Frontal cortex (tissue), 4 donors: Measurements from ENCODE around the gene GMDS. TPM values are rescaled to one million over a fixed set of nuclear protein-coding genes. Genes with fewer than 3 reads are reported as not detected.

ENCODE experiments used
- DNase-seq, 2 donors: peaks; one replicate each; pipeline ENCODE4 v3.0.0; 2012; ENCODE audit warnings: low spot score in 2 of 2
- FAIRE-seq: peaks from 2 replicates; lab custom pipeline; 2012; peaks lifted over from hg19 to GRCh38; lab: Jason Lieb, UNC
- total RNA-seq: library from RNA; depleted of rRNA; stranded (reverse); fragments of >200 nt; gene quantifications from one replicate; pipeline ENCODE4 v1.2.3, GENCODE V29; 2014
- donor health status: control.
- donor health status: control.
- donor health status: control.

GMDS gene
- total RNA-seq, 1 donor from 2014 or later = 5.3 TPM

DNA sequence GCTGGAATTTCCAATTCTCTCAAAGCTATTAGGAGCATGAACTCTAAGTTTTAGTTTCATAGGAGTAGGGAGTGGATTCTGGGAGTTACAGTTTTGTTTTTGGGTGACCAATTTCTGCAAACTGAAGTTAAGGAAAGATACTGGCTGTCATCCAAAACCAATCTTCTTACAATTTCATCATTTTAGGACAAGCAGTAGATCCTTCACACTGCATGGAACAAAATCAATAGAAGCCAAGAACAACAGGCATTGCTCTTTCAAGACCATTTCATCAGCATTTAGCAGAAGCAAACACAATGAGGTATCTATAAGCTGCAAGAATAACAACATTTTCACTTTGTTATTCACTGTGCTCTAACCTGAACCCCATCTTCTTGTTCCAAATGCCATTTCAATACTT is 173.0 kb downstream of the GMDS start:
- no peak for DNase-seq
- no peak for FAIRE-seq

- DNase-seq (no peak), FAIRE-seq (no peak)
Measured at GRCh38 chr6:2063547-2063946, 181.9 kb downstream of the GMDS start.

GRCh38 chr6:2061880-2062279 is 183.5 kb downstream of the GMDS start:
- no peak for DNase-seq
- FAIRE-seq = no peak

DNA sequence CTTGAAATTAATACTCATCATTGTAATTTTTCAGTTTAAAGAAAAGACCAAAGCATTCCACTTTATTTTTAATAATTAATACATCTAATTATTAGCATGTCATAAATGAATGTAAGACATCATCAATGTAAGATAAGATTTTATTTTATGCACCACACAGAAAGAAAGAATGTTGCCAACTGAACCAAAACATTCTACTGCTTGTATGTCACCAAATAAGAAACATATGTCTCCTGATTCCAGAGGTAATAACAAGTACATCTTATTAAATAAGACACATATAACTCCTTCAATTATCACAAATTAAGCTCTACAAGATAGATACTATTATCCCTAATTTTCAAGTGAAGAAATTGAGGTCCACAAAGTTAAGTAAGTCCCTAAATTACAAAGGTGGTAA is 189.5 kb downstream of the GMDS start:
- no peak for DNase-seq
- no peak for FAIRE-seq

DNA sequence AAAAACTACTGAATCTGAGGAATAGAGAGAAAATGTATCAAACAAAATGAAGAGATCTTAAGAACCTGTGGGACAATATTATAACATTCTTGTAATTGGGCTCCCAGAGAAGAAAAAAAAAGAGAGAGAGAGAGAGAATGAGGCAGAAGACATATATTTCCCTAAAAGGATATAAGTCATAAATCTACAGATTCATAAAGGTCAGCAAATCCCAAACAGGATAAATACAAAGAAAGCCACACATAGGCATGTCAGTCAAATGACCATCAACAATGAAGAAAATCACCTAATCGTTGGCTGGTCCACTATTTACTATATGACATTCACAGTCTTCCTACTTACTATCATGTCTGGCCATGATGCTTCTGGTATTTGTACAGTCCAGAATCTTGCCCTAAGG is 190.3 kb downstream of the GMDS start:
- no peak for FAIRE-seq

DNA sequence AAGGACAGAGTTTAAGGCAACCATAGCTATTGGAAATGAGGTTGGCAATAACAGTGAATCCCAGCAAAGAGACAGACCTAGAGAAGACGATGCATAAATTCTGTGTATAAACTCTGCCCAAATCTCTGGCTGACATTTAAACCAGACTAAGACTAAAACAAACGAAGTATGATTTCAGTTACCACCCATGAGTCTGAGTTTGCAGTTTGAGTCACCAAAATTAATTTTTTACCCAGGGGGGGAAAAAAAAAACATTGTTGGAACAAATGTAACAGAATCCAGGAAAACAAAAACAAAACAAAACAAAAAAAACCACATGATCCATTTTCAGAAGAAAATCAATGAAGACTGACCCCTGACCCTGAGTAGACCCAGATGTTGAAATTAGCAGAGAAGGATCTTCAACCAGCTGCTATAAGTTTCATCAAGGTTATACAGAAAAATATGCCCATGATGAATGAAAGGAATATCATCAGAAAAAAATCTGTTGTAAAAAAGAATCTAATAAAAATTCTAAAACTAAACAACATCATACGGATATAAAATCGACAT is 190.8 kb downstream of the GMDS start:
- FAIRE-seq (no peak), DNase-seq (no peak)

More for the DNA sequence above, 190.3 kb downstream of the GMDS start:
- DNase-seq = no peak

DNA sequence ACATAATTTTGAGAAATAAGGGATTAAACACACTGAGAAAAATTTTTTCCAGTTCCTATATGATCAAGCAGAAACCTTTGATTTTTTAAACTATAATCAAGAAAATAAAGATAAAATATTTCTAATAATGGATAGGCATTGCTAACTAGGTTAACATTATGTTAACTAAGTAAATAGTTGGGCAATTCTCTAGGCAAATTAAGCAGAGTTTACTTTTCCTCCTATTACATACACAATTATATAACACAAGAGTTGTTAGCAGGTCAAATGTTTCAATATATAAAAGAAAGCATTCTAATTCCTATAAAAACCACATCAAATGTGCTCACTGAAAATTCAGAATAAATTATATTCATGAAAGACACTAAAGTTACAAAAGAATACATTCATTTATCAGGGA is 191.7 kb downstream of the GMDS start:
- FAIRE-seq (no peak), DNase-seq (no peak)

GRCh38 chr6:2047855-2048254 is 197.6 kb downstream of the GMDS start:
- DNase-seq = no peak
- no peak for FAIRE-seq

DNA sequence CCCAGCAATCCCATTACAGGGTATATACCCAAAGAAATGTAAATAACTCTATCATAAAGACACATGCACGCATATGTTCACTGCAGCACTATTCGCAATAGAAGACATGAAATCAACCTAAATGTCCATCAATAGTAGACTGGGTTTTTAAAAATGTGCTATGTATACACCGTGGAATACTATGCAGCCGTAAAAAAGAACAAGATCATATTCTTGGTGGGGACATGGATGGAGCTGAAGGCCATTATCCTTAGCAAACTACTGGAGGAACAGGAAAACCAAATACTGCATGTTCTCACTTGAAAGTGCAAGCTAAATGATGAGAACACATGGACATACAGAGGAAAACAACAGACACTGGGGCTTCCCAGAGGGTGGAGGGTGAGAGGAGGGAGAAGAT is 201.2 kb downstream of the GMDS start:
- DNase-seq (no peak), FAIRE-seq (no peak)

GRCh38 chr6:2042956-2043648 is 202.3 kb downstream of the GMDS start:
- FAIRE-seq = no peak
- no peak for DNase-seq

- DNase-seq = no peak
- FAIRE-seq = no peak
Measured at GRCh38 chr6:2038092-2038491, 207.3 kb downstream of the GMDS start.

GRCh38 chr6:2037237-2037926 is 208.0 kb downstream of the GMDS start:
- DNase-seq (no peak), FAIRE-seq (no peak)

GRCh38 chr6:2036710-2037023 is 208.7 kb downstream of the GMDS start:
- DNase-seq (no peak), FAIRE-seq (no peak)

DNA sequence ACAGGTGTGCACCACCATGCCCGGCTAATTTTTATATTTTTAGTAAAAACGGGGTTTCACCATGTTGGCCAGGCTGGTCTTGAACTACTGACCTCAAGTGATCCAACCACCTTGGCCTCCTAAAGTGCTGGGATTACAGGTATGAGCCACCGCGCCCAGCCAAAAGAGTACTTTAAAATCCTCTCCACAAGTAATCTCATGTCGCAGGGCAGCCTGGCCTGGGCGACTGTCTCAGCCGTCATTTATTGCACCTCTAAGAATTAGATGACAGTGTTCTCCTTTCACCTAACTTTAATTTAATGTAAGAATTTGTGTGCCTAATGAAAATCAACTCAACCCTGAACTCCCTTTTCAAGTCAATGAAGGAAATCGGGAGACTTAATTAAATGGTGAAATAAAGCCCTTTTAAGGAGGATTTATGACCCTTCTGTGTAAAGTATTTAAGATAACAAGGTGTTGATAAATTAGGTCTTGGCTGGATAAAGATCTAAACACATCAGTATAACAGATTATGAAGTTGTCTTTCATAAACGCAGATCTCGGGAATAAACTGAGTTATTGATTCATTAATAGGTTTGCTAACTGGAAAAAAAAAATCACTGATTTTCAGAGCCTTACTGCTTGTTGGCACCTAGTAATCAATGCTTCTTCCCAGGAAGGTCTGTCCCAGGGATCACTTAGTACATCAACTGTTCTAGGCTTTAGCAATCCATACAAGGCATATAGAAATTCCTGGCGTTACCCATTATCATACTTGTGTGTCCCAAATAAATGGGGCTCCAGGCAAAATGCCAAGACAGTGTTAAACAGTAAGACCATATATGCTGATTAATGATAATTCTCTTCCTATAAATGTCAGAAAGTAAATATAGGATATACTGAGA is 209.3 kb downstream of the GMDS start:
- no peak for DNase-seq

GRCh38 chr6:2035046-2035445 is 210.4 kb downstream of the GMDS start:
- DNase-seq = no peak
- no peak for FAIRE-seq

More for the DNA sequence above, 209.3 kb downstream of the GMDS start:
- no peak for FAIRE-seq

GRCh38 chr6:2034256-2034655 is 211.1 kb downstream of the GMDS start:
- FAIRE-seq = no peak
- DNase-seq = no peak

- no peak for FAIRE-seq
- no peak for DNase-seq
Measured at GRCh38 chr6:2033544-2033943, 211.9 kb downstream of the GMDS start.

DNA sequence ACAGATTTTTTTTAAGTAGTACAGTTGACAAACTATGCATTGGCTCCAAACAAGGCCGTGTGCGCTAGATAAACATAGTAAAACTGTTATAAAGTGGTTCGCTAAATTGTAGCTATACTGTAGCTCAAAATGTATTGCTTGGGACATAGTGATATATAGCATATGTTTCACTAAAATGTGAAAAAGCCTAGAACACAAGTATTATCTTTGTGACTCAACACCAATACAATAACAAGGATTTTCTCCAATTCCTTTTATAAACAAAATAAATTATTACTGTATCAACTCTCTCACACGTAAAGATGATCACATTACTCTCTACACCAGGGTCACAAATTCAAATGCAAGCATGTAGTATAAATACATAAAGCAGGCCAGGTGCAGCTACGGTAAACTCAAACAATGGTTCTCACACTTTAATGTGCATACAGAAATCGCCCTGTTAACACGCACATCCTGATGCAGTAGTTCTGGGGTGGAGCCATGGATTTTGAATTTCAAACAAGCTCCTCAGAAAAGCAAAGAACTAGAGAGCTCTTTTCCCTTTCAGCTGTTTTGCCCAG is 214.6 kb downstream of the GMDS start:
- no peak for DNase-seq
- FAIRE-seq = no peak

- no peak for FAIRE-seq
- no peak for DNase-seq
Measured at GRCh38 chr6:2029952-2030351, 215.5 kb downstream of the GMDS start.

DNA sequence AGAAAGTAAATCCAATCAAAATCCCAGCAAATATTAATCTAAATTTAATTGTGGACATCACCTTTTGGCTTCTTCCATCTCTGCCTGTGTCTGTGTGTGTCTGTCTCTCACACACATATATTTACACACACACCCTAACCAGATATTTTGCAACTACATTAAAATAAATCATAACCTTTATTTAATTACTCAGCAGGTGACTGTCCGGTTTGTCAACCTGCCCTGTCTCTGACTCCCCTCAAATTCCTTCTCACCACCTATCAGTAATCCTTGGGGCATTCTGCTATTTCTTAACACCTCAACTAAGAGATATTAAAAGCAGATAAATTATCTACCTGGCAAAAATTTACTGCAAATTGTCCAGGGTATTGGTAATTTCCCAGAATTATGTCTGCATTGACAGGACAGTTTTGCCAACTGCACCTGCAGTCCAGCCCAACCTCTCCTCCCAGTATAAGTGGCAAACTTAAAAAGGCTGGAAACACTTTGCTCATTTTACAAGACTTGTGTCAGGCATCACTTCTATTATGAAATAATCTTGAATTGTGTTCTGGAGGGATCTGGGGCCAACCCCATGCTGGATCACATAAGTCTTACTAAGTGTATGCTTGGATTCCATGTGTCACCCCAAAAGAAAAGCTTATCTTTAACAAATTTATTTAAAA is 216.1 kb downstream of the GMDS start:
- no peak for FAIRE-seq
- DNase-seq = no peak
